ENCODE data around the gene CREG2.

- TF ChIP-seq CTCF (conservative IDR thresholded peaks at IDR 0.05) (no peak), EZH2 (IDR thresholded peaks at IDR 0.05; ENCODE audit: low read depth) (no peak)
Measured at GRCh38 chr2:101325425-101325824, 61.9 kb downstream of the CREG2 start.
